Measurements from ENCODE around the gene TMEM72. TPM values are rescaled to one million over a fixed set of nuclear protein-coding genes. Genes with fewer than 3 reads are reported as not detected.

The TMEM72 gene
- total and polyA plus RNA-seq, 2 of the 13 experiments (the other 11 are each of a cell fraction or from before 2014, with no cell fraction given): 0.04 TPM; not detected in 1

GRCh38 chr10:44935201-44935965 is 24.2 kb downstream of the TMEM72 start (continued):
- TF ChIP-seq CBFB (CRISPR knock-in tag; IDR thresholded peaks at IDR 0.05): peak; percentile 61; the same call in 1 of the 2 replicates
- peak; percentile 93 for TF ChIP-seq ZNF253 (CRISPR knock-in tag; IDR thresholded peaks at IDR 0.05; ENCODE audit: borderline replicate concordance)
- no peak for TF ChIP-seq IKZF1 (IDR thresholded peaks at IDR 0.05)
- no peak for TF ChIP-seq ISX (CRISPR knock-in tag; conservative IDR thresholded peaks at IDR 0.05)
- TF ChIP-seq LBX2 (CRISPR knock-in tag; IDR thresholded peaks at IDR 0.05; ENCODE audit: borderline replicate concordance): no peak
- TF ChIP-seq E2F2 (CRISPR knock-in tag; IDR thresholded peaks at IDR 0.05; ENCODE audit: borderline replicate concordance): no peak
- no peak for TF ChIP-seq ZNF512 (CRISPR knock-in tag; IDR thresholded peaks at IDR 0.05)
- peak; percentile 96; the same call in 1 of the 2 replicates for TF ChIP-seq KDM5B (CRISPR knock-in tag; IDR thresholded peaks at IDR 0.05; ENCODE audit: borderline replicate concordance)
- TF ChIP-seq ZSCAN5A (CRISPR knock-in tag; IDR thresholded peaks at IDR 0.05; ENCODE audit: borderline replicate concordance): peak; percentile 91; the same call in 1 of the 2 replicates
- TF ChIP-seq NFATC3 (CRISPR knock-in tag; IDR thresholded peaks at IDR 0.05): peak; percentile 79; the same call in 1 of the 2 replicates
- TF ChIP-seq NCOR1 (IDR thresholded peaks at IDR 0.05; ENCODE audit: borderline replicate concordance, low read length): no peak
- TF ChIP-seq ZBTB46 (CRISPR knock-in tag; IDR thresholded peaks at IDR 0.05; ENCODE audit: borderline replicate concordance): no peak
- peak; percentile 60 for TF ChIP-seq PATZ1 (CRISPR knock-in tag; IDR thresholded peaks at IDR 0.05)
- TF ChIP-seq IKZF4 (CRISPR knock-in tag; IDR thresholded peaks at IDR 0.05; ENCODE audit: borderline replicate concordance, low read depth, not compliant biosample characterization): peak; percentile 42
- TF ChIP-seq ZNF570 (CRISPR knock-in tag; IDR thresholded peaks at IDR 0.05; ENCODE audit: borderline replicate concordance): no peak
- peak; percentile 34; the same call in 1 of the 2 replicates for TF ChIP-seq PPARG (CRISPR knock-in tag; conservative IDR thresholded peaks at IDR 0.05)
- peak; percentile 96 for TF ChIP-seq ZNF557 (CRISPR knock-in tag; IDR thresholded peaks at IDR 0.05)
- peak; percentile 53; the same call in 1 of the 2 replicates for TF ChIP-seq SP4 (CRISPR knock-in tag; IDR thresholded peaks at IDR 0.05)
- TF ChIP-seq ZNF615 (CRISPR knock-in tag; IDR thresholded peaks at IDR 0.05; ENCODE audit: borderline replicate concordance): no peak
- peak; percentile 78 for TF ChIP-seq RBM39 (IDR thresholded peaks at IDR 0.05; ENCODE audit: low read depth, low read length, poor library complexity, severe bottlenecking)
